SK-N-SH (cell line): ENCODE data around the gene COL15A1.

Experiments
- CHD2 ChIP-seq: fragments of 150-350 bp; IDR thresholded peaks from 2 replicates; pipeline ENCODE4 v1.6.1; 2018; ENCODE audit warnings: low read length; ENCODE audit not compliant: partially characterized antibody
- CTCF ChIP-seq: fragments of 200-600 bp; sonication (generic); IDR thresholded peaks from 2 replicates; pipeline ENCODE4 v1.6.1; 2017; ENCODE audit warnings: antibody characterized with exemption, mild to moderate bottlenecking, moderate library complexity
- EP300 ChIP-seq, 2 experiments: IDR thresholded peaks; 2 replicates each; pipeline versions ENCODE4 v1.4.0 to v1.6.1; 2012; ENCODE audit warnings: borderline replicate concordance in 1 of 2, low read depth in 1 of 2, low read length in 1 of 2
- EZH2phosphoT487 ChIP-seq: fragments of 200-600 bp; sonication (generic); IDR thresholded peaks from 2 replicates; pipeline ENCODE4 v1.6.1; 2017; ENCODE audit warnings: low read depth, mixed run types, mild to moderate bottlenecking, antibody characterized with exemption, moderate library complexity, borderline replicate concordance
- NFIC ChIP-seq: IDR thresholded peaks from 2 replicates; pipeline ENCODE4 v1.4.0; 2012; ENCODE audit warnings: borderline replicate concordance
- NRF1 ChIP-seq: IDR thresholded peaks from 2 replicates; pipeline ENCODE4 v1.6.1; 2012; ENCODE audit warnings: low read depth, mild to moderate bottlenecking, low read length
- REST ChIP-seq: IDR thresholded peaks from 2 replicates; pipeline ENCODE4 v1.6.1; 2012; ENCODE audit warnings: mild to moderate bottlenecking, low read depth, low read length, moderate library complexity
- SIN3A ChIP-seq: IDR thresholded peaks from 2 replicates; pipeline ENCODE4 v1.6.1; 2012; ENCODE audit warnings: low read depth, mild to moderate bottlenecking, low read length, moderate library complexity, borderline replicate concordance

- no peak for TF ChIP-seq CTCF
- TF ChIP-seq SIN3A: no peak
- no peak for TF ChIP-seq REST
- TF ChIP-seq CHD2: no peak
- no peak for TF ChIP-seq EP300 (IDR thresholded peaks at IDR 0.05; ENCODE audit: borderline replicate concordance in 1 of 2, low read depth in 1 of 2, low read length in 1 of 2)
- no peak for TF ChIP-seq NFIC
- no peak for TF ChIP-seq EZH2phosphoT487
- TF ChIP-seq NRF1: no peak
Measured at GRCh38 chr9:99106044-99106375, 162.3 kb downstream of the COL15A1 start.
